MCF 10A (cell line): ENCODE results near the gene TUT4. TPM values are rescaled to one million over a fixed set of nuclear protein-coding genes. Genes with fewer than 3 reads are reported as not detected.

Experiments used
- BruUV-seq: library from RNA; stranded (reverse); fragments of 400-500 nt; replicated peaks from 2 replicates; lab custom pipeline; 2021; lab: Mats Ljungman, UMichigan
- CTCF ChIA-PET: fragments of 300-600 bp; sonication (Branson Sonifier 250); formaldehyde crosslinking; extraction: SDS; loops from one replicate; lab custom pipeline; 2021; ENCODE audit warnings: antibody characterized with exemption, inconsistent platforms; lab: Yijun Ruan, JAX
- POLR2A ChIA-PET: fragments of 300-600, 350-650 bp; sonication (Branson Sonifier 250); formaldehyde crosslinking; extraction: SDS; loops from one replicate; lab custom pipeline; 2020; ENCODE audit warnings: antibody characterized with exemption, inconsistent platforms; lab: Yijun Ruan, JAX
- DNase-seq: peaks from one replicate; pipeline ENCODE4 v3.0.0-alpha.2; 2018; ENCODE audit not compliant: unreplicated experiment
- H3K27ac Mint-ChIP-seq: one replicate; pipeline ENCODE4 v1.8.0; 2022; ENCODE audit warnings: mild to moderate bottlenecking, low read depth, mixed read lengths; ENCODE audit not compliant: unreplicated experiment
- H3K27me3 Mint-ChIP-seq: one replicate; pipeline ENCODE4 v1.8.0; 2022; ENCODE audit warnings: mixed read lengths; ENCODE audit not compliant: insufficient read depth, unreplicated experiment
- H3K36me3 Mint-ChIP-seq: one replicate; pipeline ENCODE4 v1.8.0; 2022; ENCODE audit warnings: mild to moderate bottlenecking, moderate library complexity, mixed read lengths; ENCODE audit not compliant: insufficient read depth, unreplicated experiment
- H3K4me1 Mint-ChIP-seq: one replicate; pipeline ENCODE4 v1.8.0; 2022; ENCODE audit warnings: mixed read lengths; ENCODE audit not compliant: insufficient read depth, unreplicated experiment
- H3K4me3 Mint-ChIP-seq: one replicate; pipeline ENCODE4 v1.8.0; 2022; ENCODE audit warnings: mild to moderate bottlenecking, moderate library complexity, mixed read lengths; ENCODE audit not compliant: unreplicated experiment
- H3K9me3 Mint-ChIP-seq: one replicate; pipeline ENCODE4 v1.8.0; 2022; ENCODE audit warnings: mixed read lengths; ENCODE audit not compliant: unreplicated experiment
- intact Hi-C: fragments of 100-400 bp; cut with micrococcal nuclease; formaldehyde crosslinking; loops from 2 replicates; pipeline ENCODE4 v1.14.1; 2022
- total RNA-seq: library from RNA; stranded (reverse); gene quantifications from 2 replicates; pipeline ENCODE4 v1.2.3, GENCODE V29; 2022
- TF ChIP-seq, protein P1 (sequence below): fragments of 200-600 bp; IDR thresholded peaks from one replicate; pipeline ENCODE4 v1.8.0; 2022; ENCODE audit warnings: antibody characterized with exemption, mild to moderate bottlenecking; ENCODE audit not compliant: unreplicated experiment

Gene TUT4
- total RNA-seq, 1 experiment from 2014 or later: 90.7 TPM

DNA sequence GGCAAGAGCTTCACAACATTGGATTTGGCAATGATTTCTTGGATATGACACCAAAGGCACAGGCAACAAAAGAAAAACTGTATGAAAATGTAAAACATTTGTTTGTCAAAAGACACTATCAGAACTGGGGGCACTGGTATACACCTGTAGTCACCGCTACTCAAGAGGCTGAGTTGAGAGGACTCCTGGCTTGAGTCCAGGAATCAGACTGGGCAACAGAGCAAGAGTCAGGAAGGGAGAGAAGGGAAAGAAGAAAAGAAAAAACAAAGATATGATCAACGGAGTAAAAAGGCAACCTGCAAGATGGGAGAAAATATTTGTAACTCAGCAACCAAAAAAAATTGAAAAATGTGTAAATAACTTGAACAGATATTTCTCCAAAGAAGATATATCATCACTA, 6.0 kb upstream of the TUT4 start:
- intact Hi-C loops: no loop called here
- no peaks in the 10 kb centered on the region for H3K36me3 Mint-ChIP-seq
- no peak overlapping the region for H3K4me3 Mint-ChIP-seq
- ChIA-PET CTCF (interaction anchor here (0.6 to 1.4 kb wide), 4 partner anchors 10 to 1717 kb away, joined by 3 to 4 read pairs (median 4); no protein-coding TSS in a partner anchor), POLR2A (interaction anchor here (1.2 to 7.0 kb wide), 3 partner anchors 9 to 106 kb away, joined by 5 to 284 read pairs (median 102); no protein-coding TSS in a partner anchor)
- no peaks in the 10 kb centered on the region for H3K9me3 Mint-ChIP-seq
- peaks cover 30% of the 10 kb centered on the region for H3K4me1 Mint-ChIP-seq
- no TSS peak for BruUV-seq
- TF ChIP-seq, protein P1, sequence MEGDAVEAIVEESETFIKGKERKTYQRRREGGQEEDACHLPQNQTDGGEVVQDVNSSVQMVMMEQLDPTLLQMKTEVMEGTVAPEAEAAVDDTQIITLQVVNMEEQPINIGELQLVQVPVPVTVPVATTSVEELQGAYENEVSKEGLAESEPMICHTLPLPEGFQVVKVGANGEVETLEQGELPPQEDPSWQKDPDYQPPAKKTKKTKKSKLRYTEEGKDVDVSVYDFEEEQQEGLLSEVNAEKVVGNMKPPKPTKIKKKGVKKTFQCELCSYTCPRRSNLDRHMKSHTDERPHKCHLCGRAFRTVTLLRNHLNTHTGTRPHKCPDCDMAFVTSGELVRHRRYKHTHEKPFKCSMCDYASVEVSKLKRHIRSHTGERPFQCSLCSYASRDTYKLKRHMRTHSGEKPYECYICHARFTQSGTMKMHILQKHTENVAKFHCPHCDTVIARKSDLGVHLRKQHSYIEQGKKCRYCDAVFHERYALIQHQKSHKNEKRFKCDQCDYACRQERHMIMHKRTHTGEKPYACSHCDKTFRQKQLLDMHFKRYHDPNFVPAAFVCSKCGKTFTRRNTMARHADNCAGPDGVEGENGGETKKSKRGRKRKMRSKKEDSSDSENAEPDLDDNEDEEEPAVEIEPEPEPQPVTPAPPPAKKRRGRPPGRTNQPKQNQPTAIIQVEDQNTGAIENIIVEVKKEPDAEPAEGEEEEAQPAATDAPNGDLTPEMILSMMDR: no peak
- H3K27me3 Mint-ChIP-seq: no peaks in the 10 kb centered on the region
- no peak overlapping the region for H3K27ac Mint-ChIP-seq
- DNase-seq: no peak

DNA sequence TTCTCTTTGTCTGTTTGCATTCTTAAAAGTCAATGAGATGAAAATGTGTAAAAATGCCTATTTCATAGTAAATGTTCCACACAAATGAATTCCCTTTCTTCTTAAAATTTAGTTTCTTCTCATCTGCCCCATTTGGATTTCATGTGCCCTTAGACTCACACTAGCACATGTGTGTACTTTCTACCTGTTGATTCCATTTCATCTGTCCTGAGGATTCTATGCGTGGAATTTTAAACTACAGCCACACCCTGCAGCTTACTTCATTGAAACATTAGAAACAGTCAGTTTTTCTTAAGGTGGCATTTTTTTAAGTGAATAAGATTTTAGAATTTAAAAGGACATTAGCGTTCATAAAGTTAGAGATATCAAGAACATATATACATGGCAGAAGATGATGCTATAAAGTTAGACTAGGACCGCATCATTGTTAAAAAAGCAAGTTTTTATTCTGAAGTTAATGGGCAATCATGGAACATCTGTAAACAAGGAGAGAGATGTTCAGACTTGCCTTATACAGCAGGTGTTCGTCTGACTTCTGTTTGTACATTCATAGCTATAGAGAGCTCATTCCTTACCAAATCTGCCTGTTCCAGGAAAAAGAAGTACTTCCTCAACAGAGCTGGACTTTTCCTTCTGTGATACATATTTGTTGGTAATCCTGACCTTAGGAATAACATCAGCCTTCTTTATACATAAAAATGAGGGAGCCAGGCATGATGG, 3.9 kb upstream of the TUT4 start:
- POLR2A ChIA-PET: interaction anchor here (0.6 to 7.0 kb wide), 22 partner anchors 9 to 263 kb away, joined by 3 to 284 read pairs (median 4); partner anchors contain the start of gene COA7
- H3K36me3 Mint-ChIP-seq: no peaks in the 10 kb centered on the region

DNA sequence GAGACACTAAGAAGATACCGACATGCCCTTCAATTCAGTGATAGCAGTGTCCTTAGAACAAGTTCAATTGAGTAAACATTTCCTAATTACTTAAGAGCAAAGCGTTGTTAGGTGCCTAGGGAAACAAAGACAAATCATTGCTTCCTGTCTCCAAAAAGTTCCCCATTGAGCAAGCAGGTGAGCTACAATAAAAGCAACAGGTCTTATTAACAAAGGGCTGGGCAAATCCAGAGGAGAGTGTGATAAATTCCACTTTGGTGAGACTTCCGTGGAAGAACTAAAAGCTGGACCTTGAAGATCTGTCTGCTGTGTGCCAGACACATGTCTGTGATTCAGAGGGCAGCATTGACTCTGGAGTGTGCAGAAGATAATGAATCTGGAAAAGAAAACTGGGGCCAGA, 1.9 kb upstream of the TUT4 start:
- no TSS peak for BruUV-seq
- peak overlapping the region; percentile 94 for H3K27ac Mint-ChIP-seq
- DNase-seq: peak; percentile 45
- ChIA-PET CTCF (interaction anchor here (0.8 to 1.4 kb wide), 3 partner anchors 18 to 132 kb away, joined by 3 read pairs; no protein-coding TSS in a partner anchor), POLR2A (interaction anchor here (0.7 to 7.0 kb wide), 9 partner anchors 15 to 190 kb away, joined by 3 to 284 read pairs (median 7); partner anchors contain the start of gene CC2D1B)
- no peaks in the 10 kb centered on the region for H3K27me3 Mint-ChIP-seq
- TF ChIP-seq, protein P1: no peak
- H3K4me1 Mint-ChIP-seq: peaks cover 38% of the 10 kb centered on the region
- H3K4me3 Mint-ChIP-seq: no peak overlapping the region
- no peaks in the 10 kb centered on the region for H3K9me3 Mint-ChIP-seq
- H3K36me3 Mint-ChIP-seq: peaks cover 7% of the 10 kb centered on the region
- intact Hi-C loops: loop anchor here (5.0 kb wide), 2 partner anchors 92 to 152 kb away; partner anchors contain the start of genes ORC1 and PRPF38A

More for the DNA sequence above, 3.9 kb upstream of the TUT4 start:
- Mint-ChIP-seq H3K27ac (peak overlapping the region; percentile 40), H3K9me3 (no peaks in the 10 kb centered on the region), H3K27me3 (no peaks in the 10 kb centered on the region), H3K4me1 (peaks cover 32% of the 10 kb centered on the region), H3K4me3 (no peak overlapping the region)
- no peak for DNase-seq
- CTCF ChIA-PET: interaction anchor here (0.6 to 2.1 kb wide), 5 partner anchors 17 to 895 kb away, joined by 3 to 7 read pairs (median 3); no protein-coding TSS in a partner anchor
- TF ChIP-seq, protein P1: no peak
- intact Hi-C loops: no loop called here
- BruUV-seq: no TSS peak

DNA sequence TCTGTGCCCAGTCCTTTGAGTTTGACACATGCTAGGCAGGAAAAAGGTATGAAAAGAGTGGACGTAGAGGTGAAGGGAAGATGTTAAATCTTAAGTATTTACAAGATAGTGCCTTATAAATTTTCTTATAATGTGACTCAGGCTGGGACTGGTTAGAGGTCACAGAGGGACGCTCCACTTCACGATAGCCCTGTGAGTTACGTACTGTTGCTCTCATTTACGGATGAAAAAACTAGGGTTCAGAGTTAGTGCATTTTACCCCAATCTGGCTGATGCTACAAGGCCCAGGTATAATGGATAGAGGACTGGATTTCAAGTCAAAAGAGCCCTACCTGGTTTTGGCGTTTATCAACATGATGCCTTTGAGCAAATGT, 1.4 kb upstream of the TUT4 start:
- DNase-seq: no peak
- H3K36me3 Mint-ChIP-seq: peaks cover 7% of the 10 kb centered on the region
- H3K9me3 Mint-ChIP-seq: no peaks in the 10 kb centered on the region
- CTCF ChIA-PET: interaction anchor here (0.7 to 1.4 kb wide), 5 partner anchors 18 to 132 kb away, joined by 3 to 5 read pairs (median 3); no protein-coding TSS in a partner anchor
- intact Hi-C loops: loop anchor here (5.0 kb wide), 2 partner anchors 92 to 152 kb away; partner anchors contain the start of genes ORC1 and PRPF38A
- H3K27me3 Mint-ChIP-seq: no peaks in the 10 kb centered on the region
- peaks cover 41% of the 10 kb centered on the region for H3K4me1 Mint-ChIP-seq
- TF ChIP-seq, protein P1: no peak
- TSS peak; percentile 11 for BruUV-seq
- POLR2A ChIA-PET: interaction anchor here (0.6 to 7.0 kb wide), 9 partner anchors 21 to 188 kb away, joined by 3 to 284 read pairs (median 7); partner anchors contain the start of gene CC2D1B
- H3K4me3 Mint-ChIP-seq: no peak overlapping the region
- peak overlapping the region; percentile 94 for H3K27ac Mint-ChIP-seq
